HepG2 (cell line): ENCODE measurements around the gene MRPL48. TPM values are rescaled to one million over a fixed set of nuclear protein-coding genes. Genes with fewer than 3 reads are reported as not detected.

ENCODE experiments used
- FOXA3 ChIP-seq: IDR thresholded peaks from 2 replicates; pipeline ENCODE4 v1.6.1; 2016; ENCODE audit warnings: missing genetic modification reagents, missing compliant biosample characterization
- FUBP1 ChIP-seq: sonication (generic); formaldehyde crosslinking; IDR thresholded peaks from 2 replicates; pipeline ENCODE4 v1.5.1; 2020; ENCODE audit warnings: missing genetic modification reagents, mild to moderate bottlenecking, borderline replicate concordance
- IRF9 ChIP-seq: sonication (generic); formaldehyde crosslinking; IDR thresholded peaks from 2 replicates; pipeline ENCODE4 v1.8.0; 2022; ENCODE audit warnings: missing genetic modification reagents, mild to moderate bottlenecking, borderline replicate concordance
- MLLT10 ChIP-seq: sonication (generic); formaldehyde crosslinking; IDR thresholded peaks from 2 replicates; pipeline ENCODE4 v1.4.0; 2020; ENCODE audit warnings: missing genetic modification reagents
- NCOR1 ChIP-seq: fragments of 200-600 bp; sonication (generic); IDR thresholded peaks from 2 replicates; pipeline ENCODE4 v1.7.0; 2017; ENCODE audit warnings: antibody characterized with exemption, low read length, borderline replicate concordance
- NFKB2 ChIP-seq: sonication (generic); formaldehyde crosslinking; IDR thresholded peaks from 2 replicates; pipeline ENCODE4 v1.4.0; 2020; ENCODE audit warnings: missing genetic modification reagents, borderline replicate concordance
- POLR2A ChIP-seq, 2 experiments: IDR thresholded peaks; 2 replicates each; pipeline ENCODE4 v1.6.1; 2011; ENCODE audit warnings: low read depth in 2 of 2, low read length in 2 of 2, mild to moderate bottlenecking in 1 of 2, moderate library complexity in 1 of 2; ENCODE audit not compliant: insufficient read depth in 1 of 2
- ZBTB8A ChIP-seq: sonication (generic); formaldehyde crosslinking; IDR thresholded peaks from 2 replicates; pipeline ENCODE4 v1.4.0; 2020; ENCODE audit warnings: mild to moderate bottlenecking, low read depth, missing genetic modification reagents, borderline replicate concordance
- ZKSCAN1 ChIP-seq: fragments of 150-350 bp; IDR thresholded peaks from 2 replicates; pipeline ENCODE4 v1.6.1; 2014; ENCODE audit warnings: low read length
- ZNF224 ChIP-seq: sonication (generic); formaldehyde crosslinking; IDR thresholded peaks from 2 replicates; pipeline ENCODE4 v1.5.0; 2020; ENCODE audit warnings: mild to moderate bottlenecking, missing genetic modification reagents
- ZNF383 ChIP-seq: sonication (generic); formaldehyde crosslinking; IDR thresholded peaks from 2 replicates; pipeline ENCODE4 v1.4.0; 2020; ENCODE audit warnings: missing genetic modification reagents, mild to moderate bottlenecking, borderline replicate concordance
- ZNF563 ChIP-seq: sonication (generic); formaldehyde crosslinking; IDR thresholded peaks from 2 replicates; pipeline ENCODE4 v1.8.0; 2022; ENCODE audit warnings: mild to moderate bottlenecking, moderate library complexity, missing genetic modification reagents
- ZNF709 ChIP-seq: sonication (generic); formaldehyde crosslinking; IDR thresholded peaks from 2 replicates; pipeline ENCODE4 v1.5.0; 2020; ENCODE audit warnings: mild to moderate bottlenecking, missing genetic modification reagents
- ZXDC ChIP-seq: sonication (generic); formaldehyde crosslinking; IDR thresholded peaks from 2 replicates; pipeline ENCODE4 v1.5.0; 2020; ENCODE audit warnings: mild to moderate bottlenecking, missing genetic modification reagents
- polyA plus RNA-seq, 8 experiments: library from polyadenylated mRNA; depleted of rRNA in 3 of 8; stranded (reverse) in 7 of 8; unstranded in 1 of 8; fragments of >200 nt; fragmentation: Illumina TruSeq in 4 of 8; extraction: Trizol in 4 of 8; gene quantifications; 2 replicates each; pipeline versions ENCODE4 v1.2.1 to v1.2.3, GENCODE V29; 2011 to 2016; ENCODE audit warnings: low read depth in 4 of 8, missing spikeins in 1 of 8, mixed read lengths in 1 of 8; ENCODE audit not compliant: insufficient read depth in 1 of 8
- total RNA-seq, 5 experiments: library from RNA; depleted of rRNA; stranded (reverse); fragments of >200 nt; fragmentation: Illumina TruSeq; extraction: Trizol; gene quantifications; 2 replicates each; pipeline ENCODE4 v1.2.3, GENCODE V29; 2016; ENCODE audit warnings: low read depth in 1 of 5
- TF ChIP-seq, protein P1 (sequence below): sonication (generic); formaldehyde crosslinking; IDR thresholded peaks from 2 replicates; pipeline ENCODE4 v1.5.1; 2020; ENCODE audit warnings: missing genetic modification reagents, mild to moderate bottlenecking, borderline replicate concordance
- TF ChIP-seq, protein P2 (sequence below): sonication (generic); formaldehyde crosslinking; IDR thresholded peaks from 2 replicates; pipeline ENCODE4 v1.4.0; 2020; ENCODE audit warnings: missing genetic modification reagents, borderline replicate concordance
- TF ChIP-seq, protein P3 (sequence below): sonication (generic); formaldehyde crosslinking; conservative IDR thresholded peaks from 2 replicates; pipeline ENCODE4 v1.4.0; 2020; ENCODE audit warnings: missing genetic modification reagents

MRPL48 gene
- total and polyA plus RNA-seq, 2 of the 13 experiments (the other 11 are each of a cell fraction or from before 2014, with no cell fraction given) = 61.2 to 67.9 TPM

DNA sequence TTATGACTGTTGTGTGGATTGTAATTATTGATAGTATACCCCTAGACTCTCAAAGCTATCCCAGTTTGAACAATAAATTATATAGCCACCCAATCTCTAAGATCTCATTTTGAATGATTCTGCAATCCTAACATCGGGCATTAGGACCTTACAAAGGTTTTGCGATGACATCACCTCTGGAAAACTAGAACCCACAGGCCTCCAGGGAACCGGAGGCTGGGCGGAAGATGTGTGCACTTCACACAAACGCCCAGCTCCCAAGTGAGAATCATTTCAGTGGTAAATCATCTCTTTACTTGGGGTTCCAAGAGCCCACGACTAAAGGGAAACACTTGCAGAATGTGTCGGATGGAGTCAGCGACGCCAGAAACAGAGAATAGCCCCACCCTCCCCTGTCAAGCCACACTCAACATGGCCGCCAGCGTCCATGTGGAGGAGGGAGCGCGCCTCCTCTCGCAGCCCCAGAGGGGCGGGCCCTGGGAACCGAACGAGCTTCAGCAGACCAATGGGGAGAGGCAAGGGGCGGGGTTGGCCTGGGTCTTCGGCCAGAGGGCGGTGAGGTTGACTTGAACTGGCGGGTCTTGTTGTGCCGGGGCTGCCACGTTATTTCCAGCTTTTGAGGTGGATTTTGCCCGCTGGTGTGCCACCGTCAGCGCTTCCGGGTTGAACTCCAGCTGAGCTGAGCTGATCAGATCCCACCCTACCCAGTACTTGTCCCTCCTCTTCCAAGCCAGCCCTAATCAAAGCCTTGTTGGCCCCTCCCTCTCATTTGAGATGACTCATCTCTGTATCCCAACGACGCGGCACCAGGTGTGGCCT, 8.4 kb upstream of the MRPL48 start (continued):
- peak; percentile 80; the same call in 1 of the 2 replicates for TF ChIP-seq ZXDC (CRISPR knock-in tag)
- no peak for TF ChIP-seq ZNF383
- TF ChIP-seq, protein P1, sequence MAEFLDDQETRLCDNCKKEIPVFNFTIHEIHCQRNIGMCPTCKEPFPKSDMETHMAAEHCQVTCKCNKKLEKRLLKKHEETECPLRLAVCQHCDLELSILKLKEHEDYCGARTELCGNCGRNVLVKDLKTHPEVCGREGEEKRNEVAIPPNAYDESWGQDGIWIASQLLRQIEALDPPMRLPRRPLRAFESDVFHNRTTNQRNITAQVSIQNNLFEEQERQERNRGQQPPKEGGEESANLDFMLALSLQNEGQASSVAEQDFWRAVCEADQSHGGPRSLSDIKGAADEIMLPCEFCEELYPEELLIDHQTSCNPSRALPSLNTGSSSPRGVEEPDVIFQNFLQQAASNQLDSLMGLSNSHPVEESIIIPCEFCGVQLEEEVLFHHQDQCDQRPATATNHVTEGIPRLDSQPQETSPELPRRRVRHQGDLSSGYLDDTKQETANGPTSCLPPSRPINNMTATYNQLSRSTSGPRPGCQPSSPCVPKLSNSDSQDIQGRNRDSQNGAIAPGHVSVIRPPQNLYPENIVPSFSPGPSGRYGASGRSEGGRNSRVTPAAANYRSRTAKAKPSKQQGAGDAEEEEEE (CRISPR knock-in tag) = no peak
- TF ChIP-seq, protein P2, sequence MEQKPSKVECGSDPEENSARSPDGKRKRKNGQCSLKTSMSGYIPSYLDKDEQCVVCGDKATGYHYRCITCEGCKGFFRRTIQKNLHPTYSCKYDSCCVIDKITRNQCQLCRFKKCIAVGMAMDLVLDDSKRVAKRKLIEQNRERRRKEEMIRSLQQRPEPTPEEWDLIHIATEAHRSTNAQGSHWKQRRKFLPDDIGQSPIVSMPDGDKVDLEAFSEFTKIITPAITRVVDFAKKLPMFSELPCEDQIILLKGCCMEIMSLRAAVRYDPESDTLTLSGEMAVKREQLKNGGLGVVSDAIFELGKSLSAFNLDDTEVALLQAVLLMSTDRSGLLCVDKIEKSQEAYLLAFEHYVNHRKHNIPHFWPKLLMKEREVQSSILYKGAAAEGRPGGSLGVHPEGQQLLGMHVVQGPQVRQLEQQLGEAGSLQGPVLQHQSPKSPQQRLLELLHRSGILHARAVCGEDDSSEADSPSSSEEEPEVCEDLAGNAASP (CRISPR knock-in tag) = no peak; the same call in 1 of the 2 replicates
- TF ChIP-seq, protein P3, sequence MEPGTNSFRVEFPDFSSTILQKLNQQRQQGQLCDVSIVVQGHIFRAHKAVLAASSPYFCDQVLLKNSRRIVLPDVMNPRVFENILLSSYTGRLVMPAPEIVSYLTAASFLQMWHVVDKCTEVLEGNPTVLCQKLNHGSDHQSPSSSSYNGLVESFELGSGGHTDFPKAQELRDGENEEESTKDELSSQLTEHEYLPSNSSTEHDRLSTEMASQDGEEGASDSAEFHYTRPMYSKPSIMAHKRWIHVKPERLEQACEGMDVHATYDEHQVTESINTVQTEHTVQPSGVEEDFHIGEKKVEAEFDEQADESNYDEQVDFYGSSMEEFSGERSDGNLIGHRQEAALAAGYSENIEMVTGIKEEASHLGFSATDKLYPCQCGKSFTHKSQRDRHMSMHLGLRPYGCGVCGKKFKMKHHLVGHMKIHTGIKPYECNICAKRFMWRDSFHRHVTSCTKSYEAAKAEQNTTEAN (CRISPR knock-in tag) = no peak; the same call in 1 of the 2 replicates
- peak; percentile 67; the same call in 1 of the 2 replicates for TF ChIP-seq ZNF563
- TF ChIP-seq FUBP1 (CRISPR knock-in tag) = no peak; the same call in 1 of the 2 replicates
- no peak; the same call in 1 of the 2 replicates for TF ChIP-seq IRF9 (CRISPR knock-in tag)
- TF ChIP-seq NFKB2 (CRISPR knock-in tag) = peak; percentile 80; the same call in 1 of the 2 replicates
- TF ChIP-seq MLLT10 (CRISPR knock-in tag) = no peak
- no peak for TF ChIP-seq ZKSCAN1
- 0 out of 2 replicates have a peak, but pooled peaks have one; percentile 10 for TF ChIP-seq ZNF224 (CRISPR knock-in tag)
- TF ChIP-seq ZNF709 (CRISPR knock-in tag) = no peak; the same call in none of the 2 replicates
- TF ChIP-seq FOXA3 = peak; percentile 36; the same call in 1 of the 2 replicates
- no peak for TF ChIP-seq ZBTB8A (CRISPR knock-in tag)
- TF ChIP-seq POLR2A (IDR thresholded peaks at IDR 0.05; ENCODE audit: insufficient read depth in 1 of 2, low read depth in 2 of 2, low read length in 2 of 2) = peak; percentile 67 to 89; a peak in 3 of 4 replicates
- TF ChIP-seq NCOR1 = no peak; the same call in 1 of the 2 replicates
